OCI-LY1 (cell line): ENCODE results near the gene SIAH1.

Experiments used
- H2AFZ ChIP-seq: fragments of 200-600 bp; sonication (generic), shearing (Covaris generic); 2 replicates; pipeline ENCODE4 v1.6.0; 2014; ENCODE audit warnings: antibody characterized with exemption, mild to moderate bottlenecking, low read length
- H3F3A ChIP-seq: fragments of 200-600 bp; sonication (generic), shearing (Covaris generic); 2 replicates; pipeline ENCODE4 v1.6.0; 2014; ENCODE audit warnings: mild to moderate bottlenecking, antibody characterized with exemption, low read length, moderate library complexity; ENCODE audit not compliant: insufficient read depth
- H3K27ac ChIP-seq: fragments of 200-600 bp; sonication (generic); 2 replicates; pipeline ENCODE4 v1.5.1; 2014; ENCODE audit warnings: low read length, mixed run types, mild to moderate bottlenecking, low read depth; ENCODE audit not compliant: poor library complexity, severe bottlenecking
- H3K27me3 ChIP-seq: fragments of 200-600 bp; sonication (generic); 2 replicates; pipeline ENCODE4 v1.6.0; 2014; ENCODE audit warnings: antibody characterized with exemption, mild to moderate bottlenecking, low read length, moderate library complexity; ENCODE audit not compliant: insufficient read depth
- H3K36me3 ChIP-seq: fragments of 200-600 bp; sonication (generic); 2 replicates; pipeline ENCODE4 v1.6.1; 2014; ENCODE audit warnings: mild to moderate bottlenecking, antibody characterized with exemption, low read length, moderate library complexity, mixed read lengths; ENCODE audit not compliant: insufficient read depth
- H3K4me1 ChIP-seq: fragments of 200-600 bp; sonication (generic); 2 replicates; pipeline ENCODE4 v1.5.1; 2014; ENCODE audit warnings: mild to moderate bottlenecking, low read length, moderate library complexity; ENCODE audit not compliant: insufficient read depth, severe bottlenecking
- H3K4me2 ChIP-seq: fragments of 200-600 bp; sonication (generic), shearing (Covaris generic); 2 replicates; pipeline ENCODE4 v1.6.1; 2014; ENCODE audit warnings: low read length
- H3K4me3 ChIP-seq: fragments of 200-600 bp; sonication (generic); 2 replicates; pipeline ENCODE4 v1.5.1; 2014; ENCODE audit warnings: low read length, low read depth, mild to moderate bottlenecking, mixed read lengths; ENCODE audit not compliant: poor library complexity, severe bottlenecking
- H3K79me2 ChIP-seq: fragments of 200-600 bp; shearing (Covaris generic); 2 replicates; pipeline ENCODE4 v1.6.1; 2016; ENCODE audit warnings: mixed run types, low read length, mixed read lengths; ENCODE audit not compliant: insufficient read depth
- H3K9ac ChIP-seq: fragments of 200-600 bp; sonication (generic), shearing (Covaris generic); 2 replicates; pipeline ENCODE4 v1.6.1; 2014; ENCODE audit warnings: mild to moderate bottlenecking, low read length, mixed read lengths
- H3K9me2 ChIP-seq: fragments of 200-600 bp; sonication (generic), shearing (Covaris generic); 2 replicates; pipeline ENCODE4 v1.6.1; 2014; ENCODE audit warnings: low read depth, mild to moderate bottlenecking, low read length, mixed read lengths
- H3K9me3 ChIP-seq: fragments of 200-600 bp; shearing (Covaris generic); 2 replicates; pipeline ENCODE4 v1.6.1; 2014; ENCODE audit warnings: low read length, mixed read lengths
- H4K20me1 ChIP-seq: fragments of 200-600 bp; sonication (generic), shearing (Covaris generic); 2 replicates; pipeline ENCODE4 v1.6.0; 2016; ENCODE audit warnings: mild to moderate bottlenecking, low read length; ENCODE audit not compliant: insufficient read depth
- CTCF ChIP-seq: fragments of 200-600 bp; sonication (generic), shearing (Covaris generic); IDR thresholded peaks from 2 replicates; pipeline ENCODE4 v1.5.1; 2017; ENCODE audit warnings: mild to moderate bottlenecking, antibody characterized with exemption, low read length, moderate library complexity, mixed read lengths
- EZH2 ChIP-seq: fragments of 200-600 bp; sonication (generic), shearing (Covaris generic); IDR thresholded peaks from 2 replicates; pipeline ENCODE4 v1.8.0; 2017; ENCODE audit warnings: borderline replicate concordance, mixed run types, mild to moderate bottlenecking, antibody characterized with exemption, low read length, moderate library complexity, mixed read lengths

Gene SIAH1

GRCh38 chr16:48330841-48331192, 54.4 kb downstream of the SIAH1 start:
- H3K4me3 ChIP-seq, result no peak overlapping the region
- H3K36me3 ChIP-seq, result peaks cover 18% of the 10 kb centered on the region
- H3K9me2 ChIP-seq, result no peaks in the 10 kb centered on the region
- TF ChIP-seq CTCF (no peak), EZH2 (no peak)
- H4K20me1 ChIP-seq, result no peaks in the 10 kb centered on the region
- H3F3A ChIP-seq, result no peaks in the 10 kb centered on the region
- no peak overlapping the region for H3K27ac ChIP-seq
- no peaks in the 10 kb centered on the region for H3K79me2 ChIP-seq
- no peak overlapping the region for H3K9ac ChIP-seq
- no peaks in the 10 kb centered on the region for H3K27me3 ChIP-seq
- H3K9me3 ChIP-seq, result no peaks in the 10 kb centered on the region
- no peak overlapping the region for H3K4me2 ChIP-seq
- H2AFZ ChIP-seq, result no peak overlapping the region
- no peaks in the 10 kb centered on the region for H3K4me1 ChIP-seq

- no peak overlapping the region for H3K4me2 ChIP-seq
Observed at GRCh38 chr16:48330189-48330840, 54.9 kb downstream of the SIAH1 start.

GRCh38 chr16:48329138-48329537, 56.1 kb downstream of the SIAH1 start:
- no peak for TF ChIP-seq EZH2
- TF ChIP-seq CTCF, result no peak
- peaks cover under 1% of the 10 kb centered on the region; the same call in 1 of the 2 replicates for H3K36me3 ChIP-seq
- H3K9me2 ChIP-seq, result no peaks in the 10 kb centered on the region
- no peaks in the 10 kb centered on the region for H3K4me1 ChIP-seq
- H3K27ac ChIP-seq, result no peak overlapping the region
- no peaks in the 10 kb centered on the region for H3K79me2 ChIP-seq
- no peak overlapping the region for H3K9ac ChIP-seq
- H4K20me1 ChIP-seq, result no peaks in the 10 kb centered on the region
- H3K4me2 ChIP-seq, result no peak overlapping the region
- H2AFZ ChIP-seq, result no peak overlapping the region
- no peaks in the 10 kb centered on the region for H3F3A ChIP-seq
- no peaks in the 10 kb centered on the region for H3K9me3 ChIP-seq
- H3K27me3 ChIP-seq, result no peaks in the 10 kb centered on the region
- H3K4me3 ChIP-seq, result no peak overlapping the region

More at GRCh38 chr16:48330189-48330840, 54.9 kb downstream of the SIAH1 start:
- Histone ChIP-seq H3K79me2 (no peaks in the 10 kb centered on the region), H3K9me3 (no peaks in the 10 kb centered on the region), H4K20me1 (no peaks in the 10 kb centered on the region), H3K9ac (no peak overlapping the region), H3K4me3 (no peak overlapping the region), H3K9me2 (no peaks in the 10 kb centered on the region), H3K27me3 (no peaks in the 10 kb centered on the region), H3F3A (no peaks in the 10 kb centered on the region), H3K4me1 (no peaks in the 10 kb centered on the region), H3K27ac (no peak overlapping the region), H2AFZ (no peak overlapping the region), H3K36me3 (peaks cover 13% of the 10 kb centered on the region)
- no peak for TF ChIP-seq CTCF
- no peak for TF ChIP-seq EZH2
